Activated CD4-positive, alpha-beta T cell treated with anti-CD3 and anti-CD28 coated beads, Interleukin-2, amount 50 U/mL, for 48 hours (primary cell): Measurements from ENCODE around the gene CDH16.

Source experiments
- DNase-seq, 2 experiments: peaks; one replicate each; pipeline ENCODE4 v3.0.0-alpha.2; 2020

CDH16 gene

GRCh38 chr16:66926171-66926947 lies 7.7 kb upstream of the CDH16 start:
- DNase-seq: no peak

GRCh38 chr16:66925322-66925840 lies 6.7 kb upstream of the CDH16 start, which contains the start of gene RRAD:
TSS of gene RRAD (minus strand) at chr16:66925535. CDS start at chr16:66925179, 356 bp downstream.
- no peak for DNase-seq

GRCh38 chr16:66924527-66925321 lies 6.0 kb upstream of the CDH16 start:
- DNase-seq: peak; percentile 47 to 53

- DNase-seq: no peak
These were observed 5.2 kb upstream of the CDH16 start for GRCh38 chr16:66923866-66924265.

GRCh38 chr16:66923247-66923731 lies 4.6 kb upstream of the CDH16 start:
- DNase-seq: no peak

- no peak for DNase-seq
These were observed 3.2 kb upstream of the CDH16 start for GRCh38 chr16:66921729-66922450.

- DNase-seq: no peak
These were observed 2.4 kb upstream of the CDH16 start for GRCh38 chr16:66920924-66921680.

- no peak for DNase-seq
These were observed 1.6 kb upstream of the CDH16 start for GRCh38 chr16:66920299-66920590.

- DNase-seq: no peak
These were observed 1.0 kb upstream of the CDH16 start for GRCh38 chr16:66919569-66920298.

- DNase-seq: no peak
These were observed 330 bp downstream of the CDH16 start for GRCh38 chr16:66918355-66918754.

- no peak for DNase-seq
These were observed 944 bp downstream of the CDH16 start for GRCh38 chr16:66917741-66918140.

GRCh38 chr16:66916518-66916917 lies 2.2 kb downstream of the CDH16 start:
- no peak for DNase-seq

- no peak for DNase-seq
These were observed 3.6 kb downstream of the CDH16 start for GRCh38 chr16:66915041-66915440.

- DNase-seq: no peak
These were observed 4.1 kb downstream of the CDH16 start for GRCh38 chr16:66914541-66914940.

- DNase-seq: no peak
These were observed 5.0 kb downstream of the CDH16 start for GRCh38 chr16:66913711-66914110.

GRCh38 chr16:66913081-66913480 lies 5.6 kb downstream of the CDH16 start:
- DNase-seq: no peak

- DNase-seq: no peak
These were observed 6.9 kb downstream of the CDH16 start for GRCh38 chr16:66911801-66912200.

- DNase-seq: no peak
These were observed 7.6 kb downstream of the CDH16 start for GRCh38 chr16:66911112-66911511.

- DNase-seq: no peak
These were observed 8.3 kb downstream of the CDH16 start for GRCh38 chr16:66910175-66910940.

- DNase-seq: no peak
These were observed 9.7 kb downstream of the CDH16 start for GRCh38 chr16:66908762-66909559.
